OCI-LY7 (cell line): ENCODE data around the gene MAB21L2. TPM values are rescaled to one million over a fixed set of nuclear protein-coding genes. Genes with fewer than 3 reads are reported as not detected.
"Not testable (repeated sequence)": the region's sequence is repeated elsewhere in the genome, so short reads cannot be mapped to it uniquely, and the experiment has no call there.

Source experiments
- Bru-seq: library from RNA; stranded (reverse); fragments of 400-500 nt; gene quantifications from one replicate; lab custom pipeline; 2021; lab: Mats Ljungman, UMichigan
- BruChase-seq, 2 experiments: library from RNA; stranded (reverse); fragments of 400-500 nt; gene quantifications; one replicate each; lab custom pipeline; 2021; lab: Mats Ljungman, UMichigan
- BruUV-seq: library from RNA; stranded (reverse); fragments of 400-500 nt; replicated peaks from 2 replicates; lab custom pipeline; 2021; lab: Mats Ljungman, UMichigan
- CTCF ChIA-PET: fragments of 300-600 bp; sonication (Branson Sonifier 250); formaldehyde crosslinking; loops from one replicate; lab custom pipeline; 2022; ENCODE audit warnings: antibody characterized with exemption; ENCODE audit not compliant: unreplicated experiment; lab: Charles Lee
- POLR2A ChIA-PET: fragments of 300-600 bp; sonication (Branson Sonifier 250); formaldehyde crosslinking; loops from one replicate; lab custom pipeline; 2022; ENCODE audit warnings: antibody characterized with exemption; lab: Charles Lee
- DNase-seq: peaks from one replicate; pipeline ENCODE4 v3.0.0-alpha.2; 2015; ENCODE audit warnings: low spot score
- H2AFZ ChIP-seq: fragments of 200-600 bp; sonication (generic), shearing (Covaris generic); 2 replicates; pipeline ENCODE4 v1.6.1; 2014; ENCODE audit warnings: mild to moderate bottlenecking, antibody characterized with exemption, low read length, moderate library complexity
- H3K27ac ChIP-seq: fragments of 200-600 bp; sonication (generic); 2 replicates; pipeline ENCODE4 v1.5.1; 2014; ENCODE audit warnings: mixed run types, low read depth, mild to moderate bottlenecking, moderate library complexity, low read length, inconsistent platforms; ENCODE audit not compliant: poor library complexity, severe bottlenecking
- H3K36me3 ChIP-seq: fragments of 200-600 bp; sonication (generic); 2 replicates; pipeline ENCODE4 v1.6.1; 2014; ENCODE audit warnings: mild to moderate bottlenecking, antibody characterized with exemption, low read length, moderate library complexity, mixed read lengths; ENCODE audit not compliant: insufficient read depth
- H3K4me1 ChIP-seq: fragments of 200-600 bp; sonication (generic); 2 replicates; pipeline ENCODE4 v1.5.1; 2014; ENCODE audit warnings: mild to moderate bottlenecking, low read length; ENCODE audit not compliant: insufficient read depth, poor library complexity, severe bottlenecking
- H3K4me2 ChIP-seq: fragments of 200-600 bp; sonication (generic); 2 replicates; pipeline ENCODE4 v1.6.1; 2014; ENCODE audit warnings: mild to moderate bottlenecking, low read length
- H3K4me3 ChIP-seq: fragments of 200-600 bp; sonication (generic); 2 replicates; pipeline ENCODE4 v1.5.1; 2014; ENCODE audit warnings: mild to moderate bottlenecking, low read depth, low read length; ENCODE audit not compliant: poor library complexity, severe bottlenecking
- H3K79me2 ChIP-seq: fragments of 200-600 bp; sonication (generic); 2 replicates; pipeline ENCODE4 v1.6.1; 2016; ENCODE audit warnings: low read depth, mild to moderate bottlenecking, low read length, moderate library complexity, mixed read lengths; ENCODE audit not compliant: insufficient read depth
- H3K9me2 ChIP-seq: fragments of 200-600 bp; sonication (generic); 2 replicates; pipeline ENCODE4 v1.6.1; 2016; ENCODE audit warnings: mild to moderate bottlenecking, low read length, mixed read lengths; ENCODE audit not compliant: insufficient read depth
- H3K9me3 ChIP-seq: fragments of 200-600 bp; sonication (generic); 2 replicates; pipeline ENCODE4 v1.6.1; 2014; ENCODE audit warnings: mild to moderate bottlenecking, mixed run types, low read length, mixed read lengths
- H4K20me1 ChIP-seq: fragments of 200-600 bp; sonication (generic); 2 replicates; pipeline ENCODE4 v1.6.1; 2014; ENCODE audit warnings: mild to moderate bottlenecking, antibody characterized with exemption, low read length, moderate library complexity, mixed read lengths; ENCODE audit not compliant: insufficient read depth
- CTCF ChIP-seq: fragments of 200-600 bp; sonication (generic); conservative IDR thresholded peaks from 2 replicates; pipeline ENCODE4 v1.5.1; 2014; ENCODE audit warnings: mild to moderate bottlenecking, antibody characterized with exemption, low read length, moderate library complexity, mixed read lengths
- EZH2phosphoT487 ChIP-seq: fragments of 200-600 bp; sonication (generic); IDR thresholded peaks from 2 replicates; pipeline ENCODE4 v1.6.1; 2018; ENCODE audit warnings: low read depth, borderline replicate concordance, mild to moderate bottlenecking, mixed run types, antibody characterized with exemption, low read length, moderate library complexity, mixed read lengths
- intact Hi-C: fragments of 100-400 bp; cut with micrococcal nuclease; formaldehyde crosslinking; loops from one replicate; pipeline ENCODE4 v1.10.0; 2022; ENCODE audit not compliant: unreplicated experiment
- long read RNA-seq: library from polyadenylated mRNA; stranded (forward); transcript quantifications from one replicate; pipeline ENCODE4 v2.0.0, GENCODE V29; 2022
- total RNA-seq, 2 experiments: library from RNA; depleted of rRNA in 1 of 2; stranded (reverse); fragments of >200 nt in 1 of 2; shearing (Covaris generic) in 1 of 2; gene quantifications; 2 replicates each; pipeline ENCODE4 v1.2.3, GENCODE V29; 2014 to 2022

The MAB21L2 gene
- total RNA-seq (2014; rRNA removed; shearing (Covaris generic)) (not detected in 2 replicates), total RNA-seq (2022) (not detected in 2 replicates), Bru-seq, nascent RNA (not detected), BruChase-seq, experiment 1, labeled RNA remaining after a 6-hour chase (not detected), BruChase-seq, experiment 2, labeled RNA remaining after a 2-hour chase (not detected)
- long read RNA-seq: 0 reads

GRCh38 chr4:150582146-150582872, at the start of gene MAB21L2:
Gene MAB21L2, plus strand, starts transcription at chr4:150582151. Its CDS starts 879 bp downstream, at chr4:150583030.
- no TSS peak for BruUV-seq
- H2AFZ ChIP-seq: no peak within 1 kb of the TSS
- H3K27ac ChIP-seq: no peak within 1 kb of the TSS
- CTCF ChIA-PET: no interaction called here
- no peaks in the 10 kb centered on the region for H3K9me3 ChIP-seq
- no peak within 1 kb of the TSS for H3K4me2 ChIP-seq
- H3K4me1 ChIP-seq: no peaks in the 10 kb centered on the region
- DNase-seq: no peak
- intact Hi-C loops: no loop called here
- H3K79me2 ChIP-seq: no peaks in the 10 kb centered on the region
- 0 out of 2 replicates have a peak, but pooled peaks cover 6% of the 10 kb centered on the region for H3K36me3 ChIP-seq
- TF ChIP-seq CTCF (no peak), EZH2phosphoT487 (no peak)
- H3K4me3 ChIP-seq: no peak within 1 kb of the TSS
- H4K20me1 ChIP-seq: no peaks in the 10 kb centered on the region
- POLR2A ChIA-PET: no interaction called here
- no peaks in the 10 kb centered on the region for H3K9me2 ChIP-seq

DNA sequence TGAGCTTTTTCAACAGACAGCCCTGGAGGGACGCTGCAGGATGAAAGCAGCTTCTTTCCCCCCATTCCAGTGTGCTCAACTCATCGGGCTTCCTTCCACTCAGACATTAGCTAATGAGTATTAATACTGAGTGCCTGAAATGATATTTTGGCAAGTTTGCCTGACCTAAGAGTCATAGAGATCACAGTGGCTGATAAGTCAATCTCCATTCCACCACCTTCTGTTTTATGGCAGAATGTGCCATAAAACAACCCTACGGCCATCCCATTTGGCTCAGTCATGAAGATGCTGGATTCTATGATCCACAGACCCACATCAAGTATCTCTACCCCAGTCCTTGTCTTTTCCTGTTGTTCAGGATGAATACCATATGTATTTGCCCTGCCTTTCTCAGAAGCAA, 48.3 kb upstream of the MAB21L2 start:
- no peaks in the 10 kb centered on the region for H3K4me1 ChIP-seq
- no peaks in the 10 kb centered on the region; the same call in 1 of the 2 replicates for H4K20me1 ChIP-seq
- TF ChIP-seq EZH2phosphoT487 (no peak), CTCF (no peak)
- no peaks in the 10 kb centered on the region for H3K9me3 ChIP-seq
- no TSS peak for BruUV-seq
- H3K79me2 ChIP-seq: no peaks in the 10 kb centered on the region
- H3K27ac ChIP-seq: no peak overlapping the region
- H3K9me2 ChIP-seq: no peaks in the 10 kb centered on the region
- H3K36me3 ChIP-seq: no peaks in the 10 kb centered on the region
- no peak overlapping the region for H3K4me3 ChIP-seq
- POLR2A ChIA-PET: no interaction called here
- intact Hi-C loops: no loop called here
- H2AFZ ChIP-seq: no peak overlapping the region
- no peak overlapping the region for H3K4me2 ChIP-seq
- DNase-seq: no peak
- CTCF ChIA-PET: no interaction called here

DNA sequence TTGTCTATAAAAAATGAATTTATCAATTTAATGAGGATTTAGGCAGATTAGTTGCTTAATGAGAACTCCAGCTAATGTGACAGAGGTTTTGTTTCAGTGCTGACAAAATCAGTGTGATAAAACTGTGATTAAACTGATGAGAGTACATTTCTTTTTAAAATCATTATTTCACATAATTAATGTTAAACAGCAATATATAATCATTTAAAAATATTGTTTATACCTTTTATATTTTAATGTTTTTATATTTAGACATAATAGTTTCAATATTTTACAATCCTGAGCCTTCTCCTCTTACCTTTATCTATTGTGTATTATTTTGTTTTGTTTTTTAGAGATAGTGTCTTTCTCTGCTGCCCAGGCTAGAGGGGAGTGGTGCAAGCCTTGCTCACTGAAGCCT, 47.1 kb upstream of the MAB21L2 start:
- H4K20me1 ChIP-seq: no peaks in the 10 kb centered on the region; the same call in 1 of the 2 replicates
- H3K4me2 ChIP-seq: no peak overlapping the region
- no peaks in the 10 kb centered on the region for H3K9me3 ChIP-seq
- intact Hi-C loops: no loop called here
- no peak overlapping the region for H3K4me3 ChIP-seq
- POLR2A ChIA-PET: no interaction called here
- no peak for DNase-seq
- H2AFZ ChIP-seq: no peak overlapping the region
- H3K79me2 ChIP-seq: no peaks in the 10 kb centered on the region
- H3K4me1 ChIP-seq: no peaks in the 10 kb centered on the region
- H3K27ac ChIP-seq: no peak overlapping the region
- TF ChIP-seq CTCF (no peak), EZH2phosphoT487 (no peak)
- CTCF ChIA-PET: no interaction called here
- H3K36me3 ChIP-seq: no peaks in the 10 kb centered on the region
- no TSS peak for BruUV-seq
- no peaks in the 10 kb centered on the region for H3K9me2 ChIP-seq

DNA sequence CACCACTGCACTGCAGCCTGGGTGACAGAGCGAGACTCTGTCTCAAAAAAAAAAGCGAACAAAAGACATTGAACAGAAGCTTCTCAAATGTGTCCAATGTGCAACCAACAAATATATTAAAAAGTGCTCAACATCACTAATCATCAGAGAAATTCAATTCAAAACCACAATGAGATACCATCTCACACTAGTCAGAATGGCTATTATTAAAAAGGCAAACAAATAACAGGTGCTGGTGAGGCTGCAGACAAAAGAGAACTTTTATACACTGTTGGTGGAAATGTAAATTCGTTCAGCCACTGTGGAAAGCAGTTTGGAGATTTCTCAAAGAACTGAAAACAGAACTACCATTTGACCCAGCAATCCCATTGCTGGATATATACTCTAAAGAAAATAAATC, 44.0 kb upstream of the MAB21L2 start:
- intact Hi-C loops, CTCF ChIA-PET, POLR2A ChIA-PET: not testable (repeated sequence)

More for the DNA sequence above, 44.0 kb upstream of the MAB21L2 start:
- H3K4me2 ChIP-seq, BruUV-seq, H3K36me3 ChIP-seq, H3K4me3 ChIP-seq, H4K20me1 ChIP-seq, DNase-seq, H3K79me2 ChIP-seq, H2AFZ ChIP-seq, H3K27ac ChIP-seq, H3K9me3 ChIP-seq, H3K9me2 ChIP-seq, H3K4me1 ChIP-seq: not testable (repeated sequence)
